ENCODE data around the gene RAB27B. TPM values are rescaled to one million over a fixed set of nuclear protein-coding genes. Genes with fewer than 3 reads are reported as not detected.
"Not testable (repeated sequence)": the region's sequence is repeated elsewhere in the genome, so short reads cannot be mapped to it uniquely, and the experiment has no call there.

Gene RAB27B
- total RNA-seq, 1 donor from 2014 or later = 13.4 TPM

DNA sequence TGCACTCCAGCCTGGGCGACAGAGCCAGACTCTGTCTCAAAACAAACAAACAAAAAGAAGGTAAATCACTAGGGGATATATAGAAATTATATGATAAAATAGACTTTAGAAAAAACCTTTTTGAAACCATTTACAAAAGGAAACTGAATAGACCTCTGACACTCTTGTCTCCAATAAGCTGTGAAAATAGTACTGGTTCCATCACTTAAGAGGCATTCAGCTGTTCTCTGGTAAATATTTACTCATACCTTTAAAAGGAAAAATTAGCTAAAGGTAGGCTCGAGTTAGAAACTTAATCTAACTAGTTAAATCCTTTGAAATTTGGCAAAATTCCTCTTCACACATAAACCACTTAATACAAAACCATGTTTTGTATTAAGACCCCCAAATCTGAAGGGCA is 21.4 kb downstream of the RAB27B start:
- H3K4me1 Mint-ChIP-seq (ENCODE audit: low read depth) = peaks cover 7% of the 10 kb centered on the region
- no peaks in the 10 kb centered on the region for H3K27me3 Mint-ChIP-seq
- DNase-seq (ENCODE audit: low spot score, unreplicated experiment) = no peak
- H3K27ac Mint-ChIP-seq = no peak overlapping the region
- TF ChIP-seq CTCF (IDR thresholded peaks at IDR 0.05; ENCODE audit: unreplicated experiment) = no peak
- peaks cover 7% of the 10 kb centered on the region for H3K36me3 Mint-ChIP-seq (ENCODE audit: insufficient read depth)
- H3K4me3 Mint-ChIP-seq (ENCODE audit: low read depth) = no peak overlapping the region
- H3K9me3 Mint-ChIP-seq (ENCODE audit: low read depth) = peaks cover 5% of the 10 kb centered on the region

DNA sequence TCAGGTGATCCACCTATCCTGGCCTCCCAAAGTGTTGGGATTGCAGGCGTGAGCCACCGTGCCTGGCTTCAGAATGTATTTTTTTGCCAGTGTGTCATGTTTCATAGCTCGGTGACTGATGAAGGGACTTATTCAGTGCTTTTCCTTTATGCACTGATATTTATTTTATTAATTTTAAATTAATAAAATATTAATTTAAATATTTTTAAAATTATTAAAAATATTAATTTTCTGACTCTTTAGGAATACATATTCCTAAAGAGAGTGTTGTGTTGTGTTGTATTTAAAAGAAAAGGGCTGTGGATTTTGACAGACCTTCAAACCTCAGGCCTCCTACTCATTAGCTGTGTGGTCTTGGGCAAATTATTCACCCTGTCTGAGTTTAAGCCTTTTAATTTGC is 22.3 kb downstream of the RAB27B start:
- H3K27ac Mint-ChIP-seq = no peak overlapping the region
- TF ChIP-seq CTCF (IDR thresholded peaks at IDR 0.05; ENCODE audit: unreplicated experiment) = no peak
- H3K9me3 Mint-ChIP-seq (ENCODE audit: low read depth) = peaks cover 5% of the 10 kb centered on the region
- no peak for DNase-seq (ENCODE audit: low spot score, unreplicated experiment)
- peaks cover 7% of the 10 kb centered on the region for H3K4me1 Mint-ChIP-seq (ENCODE audit: low read depth)
- H3K4me3 Mint-ChIP-seq (ENCODE audit: low read depth) = no peak overlapping the region
- peaks cover 5% of the 10 kb centered on the region for H3K36me3 Mint-ChIP-seq (ENCODE audit: insufficient read depth)
- no peaks in the 10 kb centered on the region for H3K27me3 Mint-ChIP-seq

DNA sequence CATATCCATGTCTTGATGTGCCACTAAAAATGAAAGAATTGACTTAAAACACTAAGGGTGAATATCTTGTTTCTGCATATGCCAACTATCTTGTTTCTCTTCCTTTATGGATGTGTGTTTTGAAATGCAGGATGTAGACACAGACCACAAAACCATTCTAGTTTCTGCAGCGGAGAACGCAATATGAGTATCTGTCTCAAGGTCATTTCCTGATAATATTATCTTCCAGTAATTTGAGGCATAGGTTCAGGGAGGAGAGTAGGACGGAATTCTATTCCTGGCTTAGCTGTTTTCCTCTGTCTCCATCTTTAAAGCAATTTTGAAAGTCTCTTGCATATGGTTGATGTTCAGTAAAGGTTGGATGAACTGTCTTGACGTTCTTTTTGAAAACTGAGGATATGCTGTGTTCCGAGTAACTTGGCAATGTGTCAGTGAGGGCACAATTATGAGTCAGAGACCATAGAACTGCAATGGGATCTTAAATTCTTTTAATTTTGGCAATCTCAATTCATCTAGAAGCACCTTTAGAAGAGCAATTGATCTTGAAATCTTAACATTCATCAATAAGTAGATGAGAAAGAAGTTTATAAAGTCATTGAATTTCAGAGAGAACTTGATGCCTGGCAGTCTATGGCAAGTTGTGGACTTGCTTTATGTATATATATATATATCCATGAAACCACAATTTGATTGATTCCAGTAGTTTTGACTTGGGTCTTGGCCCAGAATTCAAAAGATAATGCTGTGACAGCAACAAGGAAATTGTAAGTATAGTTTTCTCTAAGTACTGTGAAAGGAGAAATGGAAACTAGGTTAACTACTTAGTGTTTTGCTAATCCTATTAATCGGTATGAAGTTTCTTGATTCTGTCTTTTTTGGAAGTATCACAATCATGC is 24.8 kb downstream of the RAB27B start:
- no peak overlapping the region for H3K4me3 Mint-ChIP-seq (ENCODE audit: low read depth)
- TF ChIP-seq CTCF (IDR thresholded peaks at IDR 0.05; ENCODE audit: unreplicated experiment) = no peak
- peaks cover 17% of the 10 kb centered on the region for H3K4me1 Mint-ChIP-seq (ENCODE audit: low read depth)
- H3K36me3 Mint-ChIP-seq (ENCODE audit: insufficient read depth) = peaks cover 5% of the 10 kb centered on the region
- H3K9me3 Mint-ChIP-seq (ENCODE audit: low read depth) = peaks cover 5% of the 10 kb centered on the region
- no peaks in the 10 kb centered on the region for H3K27me3 Mint-ChIP-seq
- no peak for DNase-seq (ENCODE audit: low spot score, unreplicated experiment)
- H3K27ac Mint-ChIP-seq = no peak overlapping the region

- H3K27me3 Mint-ChIP-seq; H3K9me3 Mint-ChIP-seq (ENCODE audit: low read depth); H3K27ac Mint-ChIP-seq; DNase-seq (ENCODE audit: low spot score, unreplicated experiment); H3K4me3 Mint-ChIP-seq (ENCODE audit: low read depth); H3K36me3 Mint-ChIP-seq (ENCODE audit: insufficient read depth): not testable (repeated sequence)
- H3K4me1 Mint-ChIP-seq (ENCODE audit: low read depth) = peaks cover 21% of the 10 kb centered on the region
Observed at GRCh38 chr18:54855050-54855449, 26.8 kb downstream of the RAB27B start.

DNA sequence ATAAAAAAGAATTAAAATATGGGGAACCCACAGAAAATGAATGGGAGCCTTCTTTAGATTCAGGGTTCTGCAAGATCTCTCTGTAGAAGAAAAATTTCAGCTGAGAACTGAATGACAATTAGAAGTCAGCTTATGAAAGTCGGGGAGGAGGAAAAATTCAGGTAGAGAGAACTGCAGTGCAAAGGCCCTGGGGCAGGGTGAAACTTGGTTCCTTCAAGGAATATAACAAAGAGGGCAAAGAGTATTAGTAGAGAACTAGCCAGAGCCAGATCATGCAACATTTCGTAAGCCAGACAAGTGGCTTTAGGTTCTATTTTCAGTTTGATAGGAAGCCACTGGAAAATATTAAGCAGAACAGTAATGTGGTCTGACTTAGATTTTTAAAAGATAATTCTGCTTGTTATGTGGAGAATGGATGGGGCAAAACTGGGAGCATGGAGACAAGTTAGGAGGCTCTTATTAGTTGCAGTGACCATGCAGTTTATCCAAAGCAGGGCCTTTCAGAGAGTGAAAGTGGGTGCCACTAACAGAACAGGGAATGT is 27.9 kb downstream of the RAB27B start:
- Mint-ChIP-seq H3K4me1 (ENCODE audit: low read depth) (peaks cover 26% of the 10 kb centered on the region), H3K27me3 (no peaks in the 10 kb centered on the region)

More for the DNA sequence above, 27.9 kb downstream of the RAB27B start:
- H3K4me3 Mint-ChIP-seq (ENCODE audit: low read depth) = no peak overlapping the region
- peaks cover 5% of the 10 kb centered on the region for H3K36me3 Mint-ChIP-seq (ENCODE audit: insufficient read depth)
- H3K9me3 Mint-ChIP-seq (ENCODE audit: low read depth) = peaks cover 5% of the 10 kb centered on the region
- DNase-seq (ENCODE audit: low spot score, unreplicated experiment) = no peak
- TF ChIP-seq CTCF (IDR thresholded peaks at IDR 0.05; ENCODE audit: unreplicated experiment) = no peak
- H3K27ac Mint-ChIP-seq = no peak overlapping the region

Measured in progenitor cell of endocrine pancreas (in vitro differentiated cells).